ENCODE results near the gene HTD2.
"Not testable (repeated sequence)": the region's sequence is repeated elsewhere in the genome, so short reads cannot be mapped to it uniquely, and the experiment has no call there.

HTD2 gene

DNA sequence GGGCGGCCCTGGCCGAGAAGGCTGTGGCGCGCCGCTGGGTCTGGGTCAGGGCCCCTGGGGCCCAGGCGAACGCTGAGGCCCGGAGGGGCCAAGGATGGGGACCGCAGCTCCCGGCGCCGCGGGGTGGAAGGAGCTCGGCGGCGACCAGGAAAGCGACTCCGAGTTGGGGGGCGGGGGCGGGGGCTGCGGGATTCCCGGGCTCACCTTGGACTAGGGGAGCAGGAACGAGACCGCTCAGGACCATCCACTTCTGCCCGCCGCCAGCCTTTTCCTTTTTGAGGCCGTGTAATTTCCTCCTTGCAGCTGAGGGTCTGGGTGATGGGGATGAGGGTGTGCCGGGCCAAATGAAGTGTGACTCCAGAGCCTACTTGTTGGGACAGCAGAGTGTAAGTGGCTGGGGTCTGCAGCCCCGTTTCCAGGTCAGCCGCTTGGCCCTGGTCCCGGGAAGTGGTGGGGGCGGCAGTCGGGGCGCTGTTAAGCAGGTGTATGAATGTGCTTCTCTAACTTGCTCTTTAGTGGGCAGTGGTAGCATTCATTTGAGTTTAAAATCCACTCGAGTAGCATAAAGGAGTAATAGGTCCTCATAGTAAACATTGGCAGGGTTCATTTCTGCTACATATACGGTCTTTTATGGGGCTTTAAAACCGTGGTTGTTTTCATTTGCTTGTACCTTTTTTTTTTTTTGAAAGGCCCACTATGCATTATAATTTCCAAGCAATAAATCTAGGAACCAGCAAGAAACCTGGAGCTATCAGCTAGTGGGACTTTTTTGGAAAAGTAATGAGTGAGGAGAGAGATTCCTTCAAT, 27.1 kb downstream of the HTD2 start:
- no peak for DNase-seq

DNA sequence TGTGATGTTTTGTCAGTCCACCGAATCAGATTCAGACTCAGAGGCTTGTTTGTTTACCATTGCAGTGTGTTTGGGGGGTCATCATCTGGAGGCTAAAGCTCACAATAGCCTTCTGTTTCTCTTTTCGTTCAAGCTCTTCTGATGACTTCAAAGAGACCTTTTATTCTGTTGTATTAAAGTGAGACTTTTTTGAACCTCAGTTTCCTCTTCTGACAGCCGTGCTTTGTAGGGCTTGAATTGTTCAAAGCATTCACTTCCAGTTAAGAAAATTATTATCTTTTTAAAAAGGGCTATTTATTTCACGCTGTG, 27.6 kb downstream of the HTD2 start:
- DNase-seq: no peak

DNA sequence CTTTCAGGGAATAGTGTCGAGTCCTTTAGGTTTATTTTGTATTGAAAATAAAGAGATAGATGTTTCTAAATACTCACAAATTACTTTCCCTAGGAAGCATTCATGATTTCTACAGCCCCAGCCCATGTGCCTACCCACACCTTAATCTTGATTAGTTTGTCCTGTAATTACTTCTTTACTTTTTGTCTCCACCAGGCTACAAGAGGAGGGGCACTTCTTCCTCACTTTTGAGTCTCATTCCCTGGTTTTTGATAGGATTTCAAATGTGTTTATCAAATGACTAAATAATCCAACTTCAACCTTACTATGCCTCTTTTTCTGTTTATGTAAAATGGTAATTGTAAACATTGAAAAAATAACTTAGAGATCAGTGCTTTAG, 28.2 kb downstream of the HTD2 start:
- DNase-seq: no peak

- no peak for DNase-seq
Observed at GRCh38 chr3:58335652-58335947, 29.3 kb downstream of the HTD2 start.

GRCh38 chr3:58336135-58336882, 30.0 kb downstream of the HTD2 start:
- no peak for DNase-seq

DNA sequence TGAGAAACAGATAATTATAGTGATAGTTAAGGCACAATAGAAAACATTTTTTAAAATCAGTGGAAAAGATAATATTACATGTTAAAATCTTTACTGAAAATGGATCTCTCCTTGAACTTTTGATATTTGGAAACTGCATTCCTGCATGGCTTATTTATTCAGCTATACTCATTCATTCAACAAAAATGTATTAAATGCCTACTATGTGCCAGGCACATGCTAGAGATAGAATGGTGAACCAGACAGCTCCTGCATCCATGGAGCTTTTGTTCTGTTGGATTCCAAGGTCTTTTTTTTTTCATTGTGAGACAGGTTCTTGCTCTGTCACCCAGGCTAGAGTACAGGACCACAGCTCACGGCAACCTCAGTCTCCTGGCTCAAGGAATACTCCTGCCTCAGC, 30.9 kb downstream of the HTD2 start:
- DNase-seq: no peak

- DNase-seq: not testable (repeated sequence)
Observed at GRCh38 chr3:58339146-58339545, 32.8 kb downstream of the HTD2 start.

GRCh38 chr3:58340594-58341244, 34.4 kb downstream of the HTD2 start:
- DNase-seq: no peak

GRCh38 chr3:58341376-58341775, 35.1 kb downstream of the HTD2 start:
- DNase-seq: no peak

- no peak for DNase-seq
Observed at GRCh38 chr3:58342676-58343075, 36.4 kb downstream of the HTD2 start.

- no peak for DNase-seq
Observed at GRCh38 chr3:58345457-58345856, 39.1 kb downstream of the HTD2 start.

GRCh38 chr3:58346368-58346767, 40.0 kb downstream of the HTD2 start:
- DNase-seq: no peak

DNA sequence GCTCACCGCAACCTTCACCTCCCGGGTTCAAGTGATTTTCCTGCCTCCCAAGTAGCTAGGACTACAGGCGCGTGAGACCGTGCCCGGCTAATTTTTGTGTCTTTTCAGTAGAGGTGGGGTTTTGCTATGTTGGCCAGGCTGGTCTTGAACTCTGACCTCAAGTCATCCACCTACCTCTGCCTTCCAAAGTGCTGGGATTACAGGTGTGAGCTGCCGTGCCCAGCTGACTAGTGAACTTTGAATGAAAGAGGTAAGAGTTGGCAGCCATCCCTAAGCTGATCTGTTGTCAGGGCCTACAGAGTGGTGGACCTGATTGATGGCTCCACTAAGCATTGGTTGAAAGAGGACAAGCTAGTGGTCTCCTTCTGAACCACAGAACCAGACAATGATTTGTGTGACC, 41.7 kb downstream of the HTD2 start:
- DNase-seq: no peak

DNA sequence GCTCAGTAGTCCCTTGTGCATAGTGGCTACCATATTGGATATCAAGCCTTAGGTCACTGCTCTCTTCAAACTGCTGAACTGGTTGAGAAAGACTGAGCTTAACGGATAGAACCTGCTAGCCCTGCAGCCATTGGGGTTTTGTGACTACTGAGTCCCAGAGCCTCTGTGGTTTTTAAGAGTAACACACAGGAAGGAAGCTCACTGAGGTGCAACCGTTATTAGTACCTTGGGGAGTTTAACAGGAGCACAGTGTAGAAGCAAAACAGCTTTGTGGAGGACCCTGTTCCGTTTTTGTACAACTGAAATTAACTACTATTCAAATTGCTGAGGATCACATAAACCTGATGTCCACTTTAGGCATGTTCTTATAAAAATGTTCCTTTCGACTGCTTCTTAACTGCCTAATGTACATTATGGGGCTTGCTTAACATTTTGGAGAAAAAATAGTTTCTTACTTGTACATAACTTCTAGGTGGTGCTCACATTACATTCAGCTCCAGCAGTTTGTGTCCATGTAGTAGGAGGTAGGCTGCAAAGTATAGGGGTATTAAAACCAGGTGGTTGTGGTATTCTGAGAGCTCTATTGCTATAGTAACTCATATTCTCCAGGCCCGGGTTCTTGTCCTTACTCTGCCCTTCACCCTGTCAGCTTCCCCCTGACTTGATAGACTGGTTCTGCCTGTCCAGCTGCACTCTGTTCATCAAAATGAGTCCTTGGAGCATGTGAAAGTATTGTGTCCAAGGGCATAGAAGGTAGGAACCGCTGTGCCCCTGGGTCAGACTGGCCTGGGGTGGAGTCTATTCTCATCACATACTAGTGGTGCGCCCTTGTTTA, 43.7 kb downstream of the HTD2 start:
- DNase-seq: peak; percentile 13 to 23

GRCh38 chr3:58350627-58351013, 44.3 kb downstream of the HTD2 start:
- DNase-seq: peak; percentile 77 to 79

- peak in 1 of 2 donors; percentile 46 for DNase-seq
Observed at GRCh38 chr3:58351920-58352319, 45.6 kb downstream of the HTD2 start.

- DNase-seq: peak in 1 of 2 donors; percentile 33
Observed at GRCh38 chr3:58352626-58353025, 46.3 kb downstream of the HTD2 start.

GRCh38 chr3:58353722-58354553, 47.6 kb downstream of the HTD2 start:
- DNase-seq: peak; percentile 72 to 75

DNA sequence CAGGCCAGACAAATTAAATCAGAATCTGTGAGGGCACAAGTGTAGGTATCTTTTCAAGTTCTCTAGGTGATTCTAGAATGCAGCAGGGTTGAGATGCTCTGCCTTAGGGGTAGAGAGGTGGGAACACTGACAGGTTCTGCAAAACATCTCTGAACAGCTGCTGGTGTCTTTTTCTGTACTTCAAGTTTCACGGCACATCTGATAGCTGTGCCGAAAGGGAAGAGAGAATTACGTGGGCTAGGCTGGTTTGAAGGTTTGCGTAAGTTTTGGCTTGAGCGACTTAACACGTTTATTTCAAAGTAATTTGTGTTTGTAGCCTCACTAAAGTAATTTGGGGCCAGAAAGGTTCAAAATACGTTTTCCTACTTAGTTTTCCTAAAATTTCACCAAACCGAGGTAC, 48.9 kb downstream of the HTD2 start:
- DNase-seq: peak; percentile 73 to 83

DNA sequence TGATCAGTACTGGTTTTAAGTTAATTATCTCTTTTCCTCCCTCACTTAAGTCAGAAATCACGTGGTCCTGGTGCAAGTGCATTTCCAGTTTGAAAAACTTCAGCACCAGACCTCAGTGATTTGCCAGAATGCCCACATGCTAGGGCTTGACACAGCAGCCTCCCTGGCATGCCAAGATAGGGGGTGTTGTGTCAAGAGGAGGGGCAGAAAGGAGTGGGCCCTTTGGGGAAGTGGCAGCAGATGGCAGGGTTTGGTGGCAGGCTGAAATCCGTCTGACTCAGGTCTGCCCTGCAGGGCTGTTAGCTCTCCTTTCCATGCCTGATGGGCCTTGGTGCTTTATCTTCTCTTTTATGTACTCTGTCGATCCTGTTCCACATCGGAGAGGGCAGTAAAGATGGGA, 49.7 kb downstream of the HTD2 start:
- DNase-seq: peak; percentile 67 to 80

- DNase-seq: no peak
Observed at GRCh38 chr3:58357402-58357801, 51.1 kb downstream of the HTD2 start.

GRCh38 chr3:58358092-58358491, 51.8 kb downstream of the HTD2 start:
- DNase-seq: no peak

Measured in inflammatory macrophage (primary cell).